ENCODE data around the gene SAMD5.

The SAMD5 gene

GRCh38 chr6:147527197-147527596 is 18.7 kb downstream of the SAMD5 start:
- Histone ChIP-seq H3K4me1 (peaks cover 0 to 6% (median 0%) of the 10 kb centered on the region in 4 donors), H3K27me3 (no peaks in the 10 kb centered on the region), H3K36me3 (no peaks in the 10 kb centered on the region), H3K4me3 (no peak overlapping the region), H3K27ac (no peak overlapping the region), H3K9me3 (no peaks in the 10 kb centered on the region)
- intact Hi-C loops (cut with DNase I; ENCODE audit: low total_unique reads), result no loop called here
- no peak for DNase-seq
- TF ChIP-seq, protein P1, sequence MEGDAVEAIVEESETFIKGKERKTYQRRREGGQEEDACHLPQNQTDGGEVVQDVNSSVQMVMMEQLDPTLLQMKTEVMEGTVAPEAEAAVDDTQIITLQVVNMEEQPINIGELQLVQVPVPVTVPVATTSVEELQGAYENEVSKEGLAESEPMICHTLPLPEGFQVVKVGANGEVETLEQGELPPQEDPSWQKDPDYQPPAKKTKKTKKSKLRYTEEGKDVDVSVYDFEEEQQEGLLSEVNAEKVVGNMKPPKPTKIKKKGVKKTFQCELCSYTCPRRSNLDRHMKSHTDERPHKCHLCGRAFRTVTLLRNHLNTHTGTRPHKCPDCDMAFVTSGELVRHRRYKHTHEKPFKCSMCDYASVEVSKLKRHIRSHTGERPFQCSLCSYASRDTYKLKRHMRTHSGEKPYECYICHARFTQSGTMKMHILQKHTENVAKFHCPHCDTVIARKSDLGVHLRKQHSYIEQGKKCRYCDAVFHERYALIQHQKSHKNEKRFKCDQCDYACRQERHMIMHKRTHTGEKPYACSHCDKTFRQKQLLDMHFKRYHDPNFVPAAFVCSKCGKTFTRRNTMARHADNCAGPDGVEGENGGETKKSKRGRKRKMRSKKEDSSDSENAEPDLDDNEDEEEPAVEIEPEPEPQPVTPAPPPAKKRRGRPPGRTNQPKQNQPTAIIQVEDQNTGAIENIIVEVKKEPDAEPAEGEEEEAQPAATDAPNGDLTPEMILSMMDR (IDR thresholded peaks at IDR 0.05), result no peak

DNA sequence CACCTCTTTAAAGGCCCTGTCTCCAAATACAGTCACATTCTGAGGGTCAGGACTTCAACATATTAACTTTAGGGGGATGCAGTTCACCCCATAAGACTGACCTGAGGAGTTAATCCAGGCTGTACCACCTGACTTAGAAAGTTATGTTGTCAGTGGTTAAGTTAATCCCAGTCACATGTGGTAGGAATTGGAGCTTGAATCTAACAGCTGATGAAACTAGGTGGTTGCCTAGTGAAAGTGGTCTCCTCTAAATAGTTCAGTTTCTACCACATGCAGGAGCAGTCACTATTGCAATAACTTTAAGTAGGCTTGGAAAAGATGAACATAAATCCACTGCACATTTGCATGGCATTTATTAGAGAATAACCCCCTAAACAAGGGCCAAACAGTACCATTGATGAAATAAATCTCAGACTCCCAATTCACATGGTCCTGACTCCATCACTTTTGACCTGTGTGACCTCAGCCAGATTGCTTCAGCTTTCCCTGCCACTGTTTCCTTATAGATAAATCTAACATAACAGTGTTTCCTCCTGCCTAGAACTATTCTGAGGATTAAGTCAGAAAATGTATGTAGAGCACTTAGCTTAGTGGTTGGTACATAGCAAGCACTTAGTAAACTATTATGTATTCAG is 20.1 kb downstream of the SAMD5 start:
- peaks cover 0 to 6% (median 0%) of the 10 kb centered on the region in 4 donors for H3K4me1 ChIP-seq
- TF ChIP-seq, protein P1 (IDR thresholded peaks at IDR 0.05), result no peak
- intact Hi-C loops (cut with DNase I; ENCODE audit: low total_unique reads), result no loop called here
- no peaks in the 10 kb centered on the region for H3K27me3 ChIP-seq
- no peaks in the 10 kb centered on the region for H3K9me3 ChIP-seq
- DNase-seq, result no peak
- no peak overlapping the region for H3K27ac ChIP-seq
- H3K36me3 ChIP-seq, result no peaks in the 10 kb centered on the region
- H3K4me3 ChIP-seq, result no peak overlapping the region

DNA sequence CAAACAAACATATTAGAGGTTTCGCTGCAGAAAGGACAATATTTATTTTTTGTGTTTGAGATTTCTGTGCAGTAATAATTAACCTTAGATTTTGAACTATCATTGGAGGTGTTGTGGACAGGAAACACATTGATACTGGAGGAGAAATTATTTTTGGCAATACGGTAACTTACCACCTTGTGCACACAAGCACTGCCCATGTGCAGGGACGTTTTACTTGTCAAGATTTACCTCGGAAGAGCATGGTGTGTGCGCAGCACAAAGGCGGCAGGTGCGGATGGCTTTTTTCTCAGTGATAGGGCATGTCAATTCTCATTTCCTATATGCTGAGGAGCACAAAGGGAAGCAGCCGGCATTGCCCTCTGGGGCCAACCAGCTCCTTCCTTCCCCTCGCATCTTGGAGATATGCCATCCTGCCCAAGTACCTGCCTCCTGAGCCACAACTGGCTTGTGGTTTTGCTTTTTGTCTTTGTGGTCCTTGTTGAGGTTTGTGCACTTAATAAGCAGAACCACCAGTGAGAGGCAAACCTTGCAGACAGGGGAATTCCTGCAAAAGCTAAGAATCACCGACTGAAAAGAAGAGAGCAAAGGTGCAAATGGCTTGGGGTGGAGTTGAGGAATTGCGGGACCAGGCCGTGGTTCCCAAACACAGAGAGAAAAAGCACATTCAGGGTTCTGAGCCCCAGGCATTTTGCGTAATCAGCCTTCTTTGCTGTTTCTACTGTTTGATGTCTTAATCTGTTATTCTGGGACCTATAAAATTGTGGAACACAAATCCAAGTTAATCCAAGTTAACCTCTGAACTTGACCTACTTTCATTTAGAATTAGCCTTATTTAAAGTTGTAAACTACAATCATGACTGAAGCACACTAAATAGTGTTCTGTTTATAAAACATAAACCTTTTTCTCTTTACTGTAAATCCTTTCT is 21.9 kb downstream of the SAMD5 start:
- no peaks in the 10 kb centered on the region for H3K9me3 ChIP-seq
- intact Hi-C loops (cut with DNase I; ENCODE audit: low total_unique reads), result no loop called here
- peaks cover 0 to 6% (median 0%) of the 10 kb centered on the region in 4 donors for H3K4me1 ChIP-seq
- H3K36me3 ChIP-seq, result no peaks in the 10 kb centered on the region
- no peak for DNase-seq
- H3K27ac ChIP-seq, result no peak overlapping the region
- TF ChIP-seq, protein P1 (IDR thresholded peaks at IDR 0.05), result no peak
- no peaks in the 10 kb centered on the region for H3K27me3 ChIP-seq
- no peak overlapping the region for H3K4me3 ChIP-seq

GRCh38 chr6:147531321-147531720 is 22.8 kb downstream of the SAMD5 start:
- H3K27me3 ChIP-seq, result no peaks in the 10 kb centered on the region
- no peak overlapping the region for H3K4me3 ChIP-seq
- no peak overlapping the region for H3K27ac ChIP-seq
- no peaks in the 10 kb centered on the region for H3K9me3 ChIP-seq
- intact Hi-C loops (cut with DNase I; ENCODE audit: low total_unique reads), result no loop called here
- H3K4me1 ChIP-seq, result peaks cover 0 to 6% (median 0%) of the 10 kb centered on the region in 4 donors
- no peaks in the 10 kb centered on the region for H3K36me3 ChIP-seq
- TF ChIP-seq, protein P1 (IDR thresholded peaks at IDR 0.05), result no peak
- no peak for DNase-seq

- no peaks in the 10 kb centered on the region for H3K36me3 ChIP-seq
- H3K27me3 ChIP-seq, result no peaks in the 10 kb centered on the region
- H3K27ac ChIP-seq, result no peak overlapping the region
- intact Hi-C loops (cut with DNase I; ENCODE audit: low total_unique reads), result no loop called here
- no peak for DNase-seq
- peaks cover 0 to 6% (median 0%) of the 10 kb centered on the region in 4 donors for H3K4me1 ChIP-seq
- TF ChIP-seq, protein P1 (IDR thresholded peaks at IDR 0.05), result no peak
- H3K4me3 ChIP-seq, result no peak overlapping the region
- H3K9me3 ChIP-seq, result no peaks in the 10 kb centered on the region
Observed at GRCh38 chr6:147534116-147534860, 25.8 kb downstream of the SAMD5 start.

Data from tibial artery (tissue), 4 donors.